DND-41 (cell line): ENCODE results near the gene NCAPH2.
"Not testable (repeated sequence)": the region's sequence is repeated elsewhere in the genome, so short reads cannot be mapped to it uniquely, and the experiment has no call there.

Experiments
- ATAC-seq: fragments of 200-7000 bp; cut with Tn5 transposase; 3 replicates; pipeline ENCODE4 v1.9.1; 2021; ENCODE audit warnings: low read depth; ENCODE audit not compliant: insufficient read depth
- DNase-seq: peaks from one replicate; pipeline ENCODE4 v3.0.0-alpha.2; 2020
- H2AFZ ChIP-seq: 2 replicates; pipeline ENCODE4 v1.6.0; 2012; ENCODE audit warnings: low read depth, low read length
- H3K27ac ChIP-seq: 2 replicates; pipeline ENCODE4 v1.5.1; 2012; ENCODE audit warnings: low read length, inconsistent platforms
- H3K27me3 ChIP-seq: fragments of 200-600 bp; sonication (generic); 2 replicates; pipeline ENCODE4 v1.6.0; 2012; ENCODE audit warnings: low read length, mild to moderate bottlenecking, inconsistent platforms; ENCODE audit not compliant: insufficient read depth, poor library complexity
- H3K36me3 ChIP-seq: 2 replicates; pipeline ENCODE4 v1.5.1; 2012; ENCODE audit warnings: low read length, inconsistent platforms; ENCODE audit not compliant: insufficient read depth
- H3K4me1 ChIP-seq: 2 replicates; pipeline ENCODE4 v1.5.1; 2012; ENCODE audit warnings: mild to moderate bottlenecking, low read length; ENCODE audit not compliant: insufficient read depth
- H3K4me2 ChIP-seq: 2 replicates; pipeline ENCODE4 v1.6.0; 2012; ENCODE audit warnings: mild to moderate bottlenecking, moderate library complexity, low read length, inconsistent platforms; ENCODE audit not compliant: insufficient read depth
- H3K4me3 ChIP-seq, 2 experiments: fragments of 200-600 bp in 1 of 2; shearing (Covaris generic) in 1 of 2; 2 replicates each; pipeline ENCODE4 v1.5.1; 2012 to 2016; ENCODE audit warnings: inconsistent platforms in 2 of 2, low read length in 2 of 2, mild to moderate bottlenecking in 2 of 2, low read depth in 1 of 2, moderate library complexity in 1 of 2
- H3K79me2 ChIP-seq: 2 replicates; pipeline ENCODE4 v1.6.0; 2012; ENCODE audit warnings: low read length, inconsistent platforms; ENCODE audit not compliant: insufficient read depth
- H3K9ac ChIP-seq: 2 replicates; pipeline ENCODE4 v1.6.0; 2012; ENCODE audit warnings: low read depth, mild to moderate bottlenecking, inconsistent platforms, low read length, moderate library complexity
- H3K9me3 ChIP-seq: 2 replicates; pipeline ENCODE4 v1.5.1; 2012; ENCODE audit warnings: low read length, moderate library complexity, mild to moderate bottlenecking, inconsistent platforms; ENCODE audit not compliant: insufficient read depth, severe bottlenecking
- H4K20me1 ChIP-seq: 2 replicates; pipeline ENCODE4 v1.6.0; 2012; ENCODE audit warnings: low read length; ENCODE audit not compliant: insufficient read depth
- EZH2 ChIP-seq: IDR thresholded peaks from 3 replicates; pipeline ENCODE4 v1.6.1; 2012; ENCODE audit warnings: borderline replicate concordance, low read depth, mild to moderate bottlenecking, moderate library complexity, low read length, inconsistent platforms; ENCODE audit not compliant: severe bottlenecking
- TF ChIP-seq, protein P1 (sequence below): IDR thresholded peaks from 2 replicates; pipeline ENCODE4 v1.5.1; 2012; ENCODE audit warnings: borderline replicate concordance, low read length, moderate library complexity, mild to moderate bottlenecking; ENCODE audit not compliant: poor library complexity, severe bottlenecking; ENCODE audit errors: extremely low read depth

NCAPH2 gene

GRCh38 chr22:50537765-50538164, 29.7 kb downstream of the NCAPH2 start:
- H3K27ac ChIP-seq, result no peak overlapping the region

DNA sequence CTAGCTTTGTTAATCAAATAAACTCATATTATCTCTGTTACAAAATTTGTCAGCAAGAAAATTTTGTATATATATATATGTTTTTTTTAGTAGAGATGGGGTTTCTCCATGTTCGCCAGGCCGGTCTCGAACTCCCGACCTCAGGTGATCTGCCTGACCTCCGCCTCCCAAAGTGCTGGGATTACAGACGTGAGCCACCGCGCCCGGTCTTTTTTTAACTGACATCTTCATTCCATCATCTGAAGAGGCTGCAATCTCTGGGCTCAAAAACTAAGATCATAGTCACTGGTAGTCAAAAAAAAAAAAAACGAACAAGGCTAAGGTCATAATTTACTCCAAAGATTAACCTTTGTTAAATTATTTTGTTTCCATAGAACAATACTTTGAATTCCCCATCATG, 32.4 kb downstream of the NCAPH2 start:
- Histone ChIP-seq H3K4me3 (no peak overlapping the region), H3K4me1 (peaks cover 13% of the 10 kb centered on the region), H2AFZ (no peak overlapping the region), H3K27ac (no peak overlapping the region), H3K9me3 (no peaks in the 10 kb centered on the region), H3K36me3 (no peaks in the 10 kb centered on the region), H3K27me3 (peaks cover 13% of the 10 kb centered on the region), H3K4me2 (no peak overlapping the region), H3K9ac (no peak overlapping the region), H3K79me2 (no peaks in the 10 kb centered on the region), H4K20me1 (peaks cover 7% of the 10 kb centered on the region)
- DNase-seq, result no peak
- TF ChIP-seq, protein P1, sequence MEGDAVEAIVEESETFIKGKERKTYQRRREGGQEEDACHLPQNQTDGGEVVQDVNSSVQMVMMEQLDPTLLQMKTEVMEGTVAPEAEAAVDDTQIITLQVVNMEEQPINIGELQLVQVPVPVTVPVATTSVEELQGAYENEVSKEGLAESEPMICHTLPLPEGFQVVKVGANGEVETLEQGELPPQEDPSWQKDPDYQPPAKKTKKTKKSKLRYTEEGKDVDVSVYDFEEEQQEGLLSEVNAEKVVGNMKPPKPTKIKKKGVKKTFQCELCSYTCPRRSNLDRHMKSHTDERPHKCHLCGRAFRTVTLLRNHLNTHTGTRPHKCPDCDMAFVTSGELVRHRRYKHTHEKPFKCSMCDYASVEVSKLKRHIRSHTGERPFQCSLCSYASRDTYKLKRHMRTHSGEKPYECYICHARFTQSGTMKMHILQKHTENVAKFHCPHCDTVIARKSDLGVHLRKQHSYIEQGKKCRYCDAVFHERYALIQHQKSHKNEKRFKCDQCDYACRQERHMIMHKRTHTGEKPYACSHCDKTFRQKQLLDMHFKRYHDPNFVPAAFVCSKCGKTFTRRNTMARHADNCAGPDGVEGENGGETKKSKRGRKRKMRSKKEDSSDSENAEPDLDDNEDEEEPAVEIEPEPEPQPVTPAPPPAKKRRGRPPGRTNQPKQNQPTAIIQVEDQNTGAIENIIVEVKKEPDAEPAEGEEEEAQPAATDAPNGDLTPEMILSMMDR, result no peak
- no peak for ATAC-seq

More at GRCh38 chr22:50537765-50538164, 29.7 kb downstream of the NCAPH2 start:
- ATAC-seq (no peak), DNase-seq (no peak)
- no peaks in the 10 kb centered on the region for H3K9me3 ChIP-seq
- no peak overlapping the region for H3K4me2 ChIP-seq
- no peaks in the 10 kb centered on the region for H3K79me2 ChIP-seq
- no peaks in the 10 kb centered on the region for H3K27me3 ChIP-seq
- no peaks in the 10 kb centered on the region for H3K4me1 ChIP-seq
- TF ChIP-seq EZH2, result no peak
- TF ChIP-seq, protein P1, result no peak
- H2AFZ ChIP-seq, result no peak overlapping the region
- H3K9ac ChIP-seq, result no peak overlapping the region
- no peaks in the 10 kb centered on the region for H3K36me3 ChIP-seq
- H4K20me1 ChIP-seq, result no peaks in the 10 kb centered on the region
- H3K4me3 ChIP-seq, result no peak overlapping the region

GRCh38 chr22:50541667-50542026, 33.6 kb downstream of the NCAPH2 start:
- not testable (repeated sequence) for H3K9me3 ChIP-seq, H4K20me1 ChIP-seq, H3K79me2 ChIP-seq, DNase-seq, H3K9ac ChIP-seq, H3K36me3 ChIP-seq, ATAC-seq, H3K27ac ChIP-seq, H2AFZ ChIP-seq, H3K4me3 ChIP-seq, H3K4me2 ChIP-seq
- H3K27me3 ChIP-seq, result peaks cover 13% of the 10 kb centered on the region
- peaks cover 21% of the 10 kb centered on the region for H3K4me1 ChIP-seq

- Histone ChIP-seq H3K9ac (no peak overlapping the region), H3K4me3 (no peak overlapping the region), H2AFZ (no peak overlapping the region), H3K36me3 (no peaks in the 10 kb centered on the region), H3K27me3 (peaks cover 13% of the 10 kb centered on the region), H3K27ac (no peak overlapping the region), H3K79me2 (no peaks in the 10 kb centered on the region), H3K4me1 (peaks cover 21% of the 10 kb centered on the region), H4K20me1 (peaks cover 7% of the 10 kb centered on the region), H3K4me2 (no peak overlapping the region), H3K9me3 (no peaks in the 10 kb centered on the region)
- ATAC-seq (no peak), DNase-seq (no peak)
- TF ChIP-seq, protein P1, result no peak
- no peak for TF ChIP-seq EZH2
Measured at GRCh38 chr22:50542416-50542927, 34.4 kb downstream of the NCAPH2 start.
